ENCODE results near the gene RBMS3.

DNA sequence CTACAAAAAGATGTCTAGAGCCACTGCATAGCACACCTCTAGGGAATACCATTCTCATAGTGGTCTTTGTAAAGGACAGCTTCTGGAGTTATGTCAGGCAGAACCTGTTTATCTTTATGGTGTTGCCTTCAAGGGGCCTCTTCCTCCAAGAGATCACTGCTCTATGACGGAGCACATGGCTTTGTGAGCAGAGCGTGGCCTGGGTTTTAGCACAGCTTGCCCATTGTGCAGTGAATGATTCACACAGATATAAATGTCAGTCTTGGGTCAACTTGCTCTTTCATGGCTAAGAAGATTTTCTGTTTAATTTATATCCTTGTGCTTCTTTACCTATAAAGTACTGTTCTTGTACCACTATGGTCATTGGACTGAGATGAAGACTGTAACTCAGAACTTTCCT lies 41.5 kb upstream of the RBMS3 start:
- TF ChIP-seq CTCF (conservative IDR thresholded peaks at IDR 0.05; ENCODE audit: low read depth, low read length) (no peak), EZH2 (IDR thresholded peaks at IDR 0.05; ENCODE audit: borderline replicate concordance, low read depth, low read length, poor library complexity, severe bottlenecking) (no peak)

Data from A673 (cell line).